Measurements from ENCODE around the gene SEC61G. TPM values are rescaled to one million over a fixed set of nuclear protein-coding genes. Genes with fewer than 3 reads are reported as not detected.

SEC61G gene
- total RNA-seq, 2 experiments from 2014 or later: 88.7 to 146 TPM

GRCh38 chr7:54725255-54725654 is 33.8 kb downstream of the SEC61G start:
- no peaks in the 10 kb centered on the region for H3K4me1 ChIP-seq (ENCODE audit: insufficient read depth, low read length, poor library complexity, severe bottlenecking)
- BruUV-seq (replicated peaks): no TSS peak
- DNase-seq (ENCODE audit: low spot score): no peak
- no peak overlapping the region for H3K27ac ChIP-seq (ENCODE audit: low read depth, low read length, poor library complexity, severe bottlenecking)
- H3K9me2 ChIP-seq (ENCODE audit: insufficient read depth, low read length): no peaks in the 10 kb centered on the region
- H2AFZ ChIP-seq (ENCODE audit: low read length): no peak overlapping the region
- no peaks in the 10 kb centered on the region for H3K79me2 ChIP-seq (ENCODE audit: insufficient read depth, low read depth, low read length)
- TF ChIP-seq CTCF (conservative IDR thresholded peaks at IDR 0.05; ENCODE audit: low read length) (no peak), EZH2phosphoT487 (IDR thresholded peaks at IDR 0.05; ENCODE audit: borderline replicate concordance, low read depth, low read length) (no peak)
- H3K36me3 ChIP-seq (ENCODE audit: insufficient read depth, low read length): no peaks in the 10 kb centered on the region
- H4K20me1 ChIP-seq (ENCODE audit: insufficient read depth, low read length): no peaks in the 10 kb centered on the region
- H3K4me3 ChIP-seq (ENCODE audit: low read depth, low read length, poor library complexity, severe bottlenecking): no peak overlapping the region
- CTCF ChIA-PET (ENCODE audit: unreplicated experiment): no interaction called here
- intact Hi-C loops (cut with micrococcal nuclease; ENCODE audit: unreplicated experiment): no loop called here
- H3K9me3 ChIP-seq (ENCODE audit: low read length): no peaks in the 10 kb centered on the region
- POLR2A ChIA-PET: interaction anchor here (0.7 kb wide), 1 partner anchor 1040 kb away, joined by 3 read pairs; no protein-coding TSS in a partner anchor
- H3K4me2 ChIP-seq (ENCODE audit: low read length): no peak overlapping the region

- intact Hi-C loops (cut with micrococcal nuclease; ENCODE audit: unreplicated experiment): no loop called here
- no peak for TF ChIP-seq EZH2phosphoT487 (IDR thresholded peaks at IDR 0.05; ENCODE audit: borderline replicate concordance, low read depth, low read length)
- no peak for TF ChIP-seq CTCF (conservative IDR thresholded peaks at IDR 0.05; ENCODE audit: low read length)
- H4K20me1 ChIP-seq (ENCODE audit: insufficient read depth, low read length): no peaks in the 10 kb centered on the region
- no peak overlapping the region for H3K27ac ChIP-seq (ENCODE audit: low read depth, low read length, poor library complexity, severe bottlenecking)
- no peak overlapping the region for H2AFZ ChIP-seq (ENCODE audit: low read length)
- H3K4me1 ChIP-seq (ENCODE audit: insufficient read depth, low read length, poor library complexity, severe bottlenecking): no peaks in the 10 kb centered on the region
- BruUV-seq (replicated peaks): no TSS peak
- H3K9me2 ChIP-seq (ENCODE audit: insufficient read depth, low read length): no peaks in the 10 kb centered on the region
- H3K36me3 ChIP-seq (ENCODE audit: insufficient read depth, low read length): no peaks in the 10 kb centered on the region
- POLR2A ChIA-PET: no interaction called here
- no peak for DNase-seq (ENCODE audit: low spot score)
- H3K4me3 ChIP-seq (ENCODE audit: low read depth, low read length, poor library complexity, severe bottlenecking): no peak overlapping the region
- H3K9me3 ChIP-seq (ENCODE audit: low read length): no peaks in the 10 kb centered on the region
- CTCF ChIA-PET (ENCODE audit: unreplicated experiment): no interaction called here
- H3K4me2 ChIP-seq (ENCODE audit: low read length): no peak overlapping the region
- H3K79me2 ChIP-seq (ENCODE audit: insufficient read depth, low read depth, low read length): no peaks in the 10 kb centered on the region
Measured at GRCh38 chr7:54722502-54722901, 36.5 kb downstream of the SEC61G start.

- no peak for TF ChIP-seq CTCF (conservative IDR thresholded peaks at IDR 0.05; ENCODE audit: low read length)
- TF ChIP-seq EZH2phosphoT487 (IDR thresholded peaks at IDR 0.05; ENCODE audit: borderline replicate concordance, low read depth, low read length): no peak
- H4K20me1 ChIP-seq (ENCODE audit: insufficient read depth, low read length): no peaks in the 10 kb centered on the region
- CTCF ChIA-PET (ENCODE audit: unreplicated experiment): no interaction called here
- no peaks in the 10 kb centered on the region for H3K79me2 ChIP-seq (ENCODE audit: insufficient read depth, low read depth, low read length)
- no peaks in the 10 kb centered on the region for H3K4me1 ChIP-seq (ENCODE audit: insufficient read depth, low read length, poor library complexity, severe bottlenecking)
- H3K4me3 ChIP-seq (ENCODE audit: low read depth, low read length, poor library complexity, severe bottlenecking): no peak overlapping the region
- no peak overlapping the region for H2AFZ ChIP-seq (ENCODE audit: low read length)
- intact Hi-C loops (cut with micrococcal nuclease; ENCODE audit: unreplicated experiment): no loop called here
- no peaks in the 10 kb centered on the region for H3K36me3 ChIP-seq (ENCODE audit: insufficient read depth, low read length)
- POLR2A ChIA-PET: no interaction called here
- no peaks in the 10 kb centered on the region for H3K9me2 ChIP-seq (ENCODE audit: insufficient read depth, low read length)
- BruUV-seq (replicated peaks): no TSS peak
- H3K27ac ChIP-seq (ENCODE audit: low read depth, low read length, poor library complexity, severe bottlenecking): no peak overlapping the region
- no peak for DNase-seq (ENCODE audit: low spot score)
- no peak overlapping the region for H3K4me2 ChIP-seq (ENCODE audit: low read length)
- H3K9me3 ChIP-seq (ENCODE audit: low read length): no peaks in the 10 kb centered on the region
Measured at GRCh38 chr7:54722026-54722425, 37.0 kb downstream of the SEC61G start.
